Activated CD4-positive, alpha-beta T cell treated with anti-CD3 and anti-CD28 coated beads, Interleukin-2, amount 50 U/mL, for 48 hours (primary cell): ENCODE results near the gene BRD3.
A peak's percentile ranks its signal among the peaks of the same experiment; 100 is the strongest.

Experiments
- DNase-seq, 2 experiments: peaks; one replicate each; pipeline ENCODE4 v3.0.0-alpha.2; 2020

Gene BRD3

GRCh38 chr9:134066526-134066912 is 1.3 kb downstream of the BRD3 start:
- peak in 1 of 2 experiments; percentile 16 for DNase-seq

GRCh38 chr9:134065612-134066419 is 2.0 kb downstream of the BRD3 start:
- peak; percentile 63 to 75 for DNase-seq

- no peak for DNase-seq
Measured at GRCh38 chr9:134064711-134065110, 3.1 kb downstream of the BRD3 start.

GRCh38 chr9:134063571-134064450 is 4.0 kb downstream of the BRD3 start:
- DNase-seq = no peak

- DNase-seq = no peak
Measured at GRCh38 chr9:134063088-134063570, 4.7 kb downstream of the BRD3 start.

- peak in 1 of 2 experiments; percentile 1 for DNase-seq
Measured at GRCh38 chr9:134062461-134063087, 5.3 kb downstream of the BRD3 start.

GRCh38 chr9:134061688-134062371 is 6.0 kb downstream of the BRD3 start:
- DNase-seq = no peak

GRCh38 chr9:134061019-134061687 is 6.7 kb downstream of the BRD3 start:
- no peak for DNase-seq

- DNase-seq = peak in 1 of 2 experiments; percentile 1
Measured at GRCh38 chr9:134060546-134060945, 7.3 kb downstream of the BRD3 start.

- peak; percentile 12 to 30 for DNase-seq
Measured at GRCh38 chr9:134059661-134060395, 8.0 kb downstream of the BRD3 start.

- DNase-seq = peak in 1 of 2 experiments; percentile 1
Measured at GRCh38 chr9:134059188-134059641, 8.6 kb downstream of the BRD3 start.

GRCh38 chr9:134058716-134059115 is 9.1 kb downstream of the BRD3 start:
- DNase-seq = no peak

- no peak for DNase-seq
Measured at GRCh38 chr9:134057751-134058701, 9.8 kb downstream of the BRD3 start.

GRCh38 chr9:134057307-134057657 is 10.5 kb downstream of the BRD3 start:
- DNase-seq = no peak

GRCh38 chr9:134056483-134057306 is 11.1 kb downstream of the BRD3 start:
- no peak for DNase-seq

- DNase-seq = no peak
Measured at GRCh38 chr9:134055981-134056461, 11.8 kb downstream of the BRD3 start.

GRCh38 chr9:134054891-134055811 is 12.7 kb downstream of the BRD3 start:
- DNase-seq = no peak
